ENCODE results near the gene PHKG1.
"Not testable (repeated sequence)": the region's sequence is repeated elsewhere in the genome, so short reads cannot be mapped to it uniquely, and the experiment has no call there.

PHKG1 gene

GRCh38 chr7:56105508-56105907, 12.8 kb upstream of the PHKG1 start:
- Histone ChIP-seq H3K4me1 (ENCODE audit: control insufficient read depth in 1 of 2, insufficient read depth in 1 of 2, low read depth in 1 of 2, low read length in 1 of 2) (peaks cover 18 to 23% of the 10 kb centered on the region in 2 experiments), H3K27ac (peak overlapping the region; percentile 87), H3K36me3 (peaks cover 39% of the 10 kb centered on the region), H3K4me3 (ENCODE audit: low read depth in 1 of 2, low read length in 1 of 2) (peak overlapping the region; percentile 76 to 84), H3K9me3 (no peaks in the 10 kb centered on the region), H3K27me3 (peaks cover 25% of the 10 kb centered on the region)
- TF ChIP-seq, protein P1, sequence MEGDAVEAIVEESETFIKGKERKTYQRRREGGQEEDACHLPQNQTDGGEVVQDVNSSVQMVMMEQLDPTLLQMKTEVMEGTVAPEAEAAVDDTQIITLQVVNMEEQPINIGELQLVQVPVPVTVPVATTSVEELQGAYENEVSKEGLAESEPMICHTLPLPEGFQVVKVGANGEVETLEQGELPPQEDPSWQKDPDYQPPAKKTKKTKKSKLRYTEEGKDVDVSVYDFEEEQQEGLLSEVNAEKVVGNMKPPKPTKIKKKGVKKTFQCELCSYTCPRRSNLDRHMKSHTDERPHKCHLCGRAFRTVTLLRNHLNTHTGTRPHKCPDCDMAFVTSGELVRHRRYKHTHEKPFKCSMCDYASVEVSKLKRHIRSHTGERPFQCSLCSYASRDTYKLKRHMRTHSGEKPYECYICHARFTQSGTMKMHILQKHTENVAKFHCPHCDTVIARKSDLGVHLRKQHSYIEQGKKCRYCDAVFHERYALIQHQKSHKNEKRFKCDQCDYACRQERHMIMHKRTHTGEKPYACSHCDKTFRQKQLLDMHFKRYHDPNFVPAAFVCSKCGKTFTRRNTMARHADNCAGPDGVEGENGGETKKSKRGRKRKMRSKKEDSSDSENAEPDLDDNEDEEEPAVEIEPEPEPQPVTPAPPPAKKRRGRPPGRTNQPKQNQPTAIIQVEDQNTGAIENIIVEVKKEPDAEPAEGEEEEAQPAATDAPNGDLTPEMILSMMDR (IDR thresholded peaks at IDR 0.05), result no peak

DNA sequence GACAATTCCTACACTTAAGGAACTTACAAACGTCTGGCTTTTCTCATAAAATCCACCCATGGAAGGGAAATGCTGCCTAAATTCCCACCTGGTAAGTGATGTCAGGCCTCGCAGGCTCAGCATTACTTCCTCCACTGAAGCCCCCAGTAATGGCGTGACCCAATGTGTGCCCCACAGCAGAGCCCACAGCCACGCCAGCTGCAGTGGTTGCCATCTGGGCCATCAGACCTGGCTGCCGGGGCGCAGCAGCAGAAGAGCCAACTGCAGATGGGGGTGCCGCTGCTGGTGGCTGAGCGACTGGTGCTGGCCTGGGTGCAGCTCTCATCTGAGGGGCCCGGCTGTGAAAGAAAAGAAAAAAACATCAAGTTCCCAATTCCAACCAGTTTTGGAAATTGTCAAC, 11.4 kb upstream of the PHKG1 start:
- H3K4me1 ChIP-seq (ENCODE audit: control insufficient read depth in 1 of 2, insufficient read depth in 1 of 2, low read depth in 1 of 2, low read length in 1 of 2), result peaks cover 18 to 23% of the 10 kb centered on the region in 2 experiments
- H3K27me3 ChIP-seq, result peaks cover 14% of the 10 kb centered on the region
- peaks cover 52% of the 10 kb centered on the region for H3K36me3 ChIP-seq
- not testable (repeated sequence) for H3K27ac ChIP-seq; H3K4me3 ChIP-seq (ENCODE audit: low read depth in 1 of 2, low read length in 1 of 2); H3K9me3 ChIP-seq

DNA sequence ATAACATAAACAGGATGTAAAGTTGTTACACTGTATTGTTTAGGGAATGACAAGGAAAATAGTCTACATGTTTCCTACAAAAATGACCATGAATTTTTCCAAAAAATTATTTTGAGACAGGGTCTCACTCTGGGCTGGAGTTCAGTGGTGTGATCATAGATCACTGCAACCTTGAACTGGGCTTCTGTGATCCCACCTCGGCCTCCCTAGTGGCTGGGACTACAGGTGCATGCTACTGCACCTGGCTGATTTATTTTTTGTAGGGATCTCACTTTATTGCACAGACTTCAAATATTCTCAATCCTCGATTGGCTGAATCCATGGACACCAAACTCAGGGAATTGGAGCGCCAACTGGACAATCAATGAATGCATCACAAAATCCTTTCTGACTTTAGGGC, 6.9 kb upstream of the PHKG1 start:
- Histone ChIP-seq H3K9me3 (no peaks in the 10 kb centered on the region), H3K36me3 (peaks cover 64% of the 10 kb centered on the region), H3K4me3 (ENCODE audit: low read depth in 1 of 2, low read length in 1 of 2) (no peak overlapping the region), H3K27me3 (no peaks in the 10 kb centered on the region), H3K27ac (no peak overlapping the region), H3K4me1 (ENCODE audit: control insufficient read depth in 1 of 2, insufficient read depth in 1 of 2, low read depth in 1 of 2, low read length in 1 of 2) (no peaks in the 10 kb centered on the region)
- TF ChIP-seq, protein P1 (IDR thresholded peaks at IDR 0.05), result no peak

DNA sequence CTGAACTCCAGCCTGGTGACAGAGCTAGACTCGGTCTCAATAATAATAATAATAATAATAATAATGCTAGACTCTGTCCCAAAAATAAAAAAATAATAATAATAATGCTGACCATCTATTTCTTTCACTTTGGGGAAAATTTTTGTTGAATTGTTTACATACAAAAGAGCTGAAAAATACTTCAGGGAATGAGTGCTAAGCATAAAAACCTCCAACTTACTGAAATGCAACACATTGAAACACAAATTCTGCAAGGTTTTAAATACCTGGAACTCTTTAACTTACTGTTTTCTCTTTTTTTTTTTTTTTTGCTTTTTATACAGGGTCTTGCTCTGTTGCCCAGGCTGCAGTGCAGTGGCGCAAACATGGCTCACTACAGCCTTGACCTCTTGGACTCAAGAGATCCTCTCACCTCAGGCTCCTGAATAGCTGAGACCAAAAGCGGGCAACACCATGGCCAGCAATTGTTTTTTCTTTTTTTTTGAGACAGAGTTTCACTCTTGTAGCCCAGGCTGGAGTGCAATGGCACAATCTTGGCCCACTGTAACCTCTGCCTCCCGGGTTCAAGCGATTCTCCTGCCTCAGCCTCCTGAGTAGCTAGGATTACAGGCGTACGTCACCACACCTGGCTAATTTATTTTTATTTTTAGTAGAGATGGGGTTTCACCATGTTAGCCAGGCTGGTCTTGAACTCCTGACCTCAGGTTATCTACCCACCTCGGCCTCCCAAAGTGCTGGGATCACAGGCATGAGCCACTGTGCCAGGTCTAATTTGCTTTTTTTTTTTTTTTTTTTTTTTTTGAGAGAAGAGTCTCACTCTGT, 5.6 kb upstream of the PHKG1 start:
- not testable (repeated sequence) for H3K4me1 ChIP-seq (ENCODE audit: control insufficient read depth in 1 of 2, insufficient read depth in 1 of 2, low read depth in 1 of 2, low read length in 1 of 2)

GRCh38 chr7:56097700-56098099, 4.9 kb upstream of the PHKG1 start:
- Histone ChIP-seq H3K4me1 (ENCODE audit: control insufficient read depth in 1 of 2, insufficient read depth in 1 of 2, low read depth in 1 of 2, low read length in 1 of 2) (no peaks in the 10 kb centered on the region), H3K27ac (no peak overlapping the region), H3K27me3 (no peaks in the 10 kb centered on the region), H3K9me3 (no peaks in the 10 kb centered on the region), H3K4me3 (ENCODE audit: low read depth in 1 of 2, low read length in 1 of 2) (no peak overlapping the region), H3K36me3 (peaks cover 47% of the 10 kb centered on the region)
- TF ChIP-seq, protein P1 (IDR thresholded peaks at IDR 0.05), result no peak

More for the DNA sequence above, 5.6 kb upstream of the PHKG1 start:
- not testable (repeated sequence) for H3K4me3 ChIP-seq (ENCODE audit: low read depth in 1 of 2, low read length in 1 of 2); H3K27ac ChIP-seq; H3K27me3 ChIP-seq; H3K9me3 ChIP-seq
- peaks cover 54% of the 10 kb centered on the region for H3K36me3 ChIP-seq

DNA sequence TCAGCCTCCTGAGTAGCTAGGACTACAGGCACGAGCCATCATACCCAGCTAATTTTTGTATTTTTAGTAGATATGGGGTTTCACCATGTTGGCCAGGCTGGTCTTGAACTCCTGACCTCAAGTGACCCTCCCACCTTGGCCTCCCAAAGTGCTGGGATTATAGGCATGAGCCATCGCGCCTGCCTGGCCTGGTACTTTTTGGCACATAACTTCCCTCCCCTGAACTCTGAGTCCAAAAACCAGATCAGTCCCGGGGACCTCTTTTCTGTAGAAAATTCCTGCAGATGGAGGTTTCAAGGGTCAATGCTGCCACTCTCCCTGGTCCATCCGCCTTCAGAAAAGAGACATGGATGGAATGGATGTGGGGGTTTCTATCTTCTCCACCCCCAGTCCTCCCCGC, 364 bp downstream of the PHKG1 start:
- H3K4me3 ChIP-seq (ENCODE audit: low read depth in 1 of 2, low read length in 1 of 2); H3K4me1 ChIP-seq (ENCODE audit: control insufficient read depth in 1 of 2, insufficient read depth in 1 of 2, low read depth in 1 of 2, low read length in 1 of 2); H3K36me3 ChIP-seq; H3K27me3 ChIP-seq; H3K9me3 ChIP-seq; H3K27ac ChIP-seq: not testable (repeated sequence)

GRCh38 chr7:56091591-56091990, 1.2 kb downstream of the PHKG1 start:
- Histone ChIP-seq H3K36me3 (no peaks in the 10 kb centered on the region), H3K27ac (no peak overlapping the region), H3K4me1 (ENCODE audit: control insufficient read depth in 1 of 2, insufficient read depth in 1 of 2, low read depth in 1 of 2, low read length in 1 of 2) (no peaks in the 10 kb centered on the region), H3K9me3 (no peaks in the 10 kb centered on the region), H3K4me3 (ENCODE audit: low read depth in 1 of 2, low read length in 1 of 2) (no peak overlapping the region), H3K27me3 (no peaks in the 10 kb centered on the region)
- TF ChIP-seq, protein P1 (IDR thresholded peaks at IDR 0.05), result no peak
